H1 (cell line): ENCODE measurements around the gene NDC80. TPM values are rescaled to one million over a fixed set of nuclear protein-coding genes. Genes with fewer than 3 reads are reported as not detected.

ENCODE experiments used
- CTCF ChIA-PET: fragments of 300-600 bp; sonication (Branson Sonifier 250); formaldehyde crosslinking; loops from one replicate; lab custom pipeline; 2021; ENCODE audit not compliant: partially characterized antibody; lab: Charles Lee
- POLR2A ChIA-PET: fragments of 300-600 bp; sonication (Branson Sonifier 250); formaldehyde crosslinking; loops from one replicate; lab custom pipeline; 2021; ENCODE audit warnings: inconsistent platforms; ENCODE audit not compliant: partially characterized antibody; lab: Charles Lee
- DNase-seq, 2 experiments: peaks; one replicate each; pipeline versions ENCODE4 v3.0.0 to v3.0.0-alpha.2; 2010 to 2022; ENCODE audit warnings: low spot score in 2 of 2, low read depth in 1 of 2, mixed read lengths in 1 of 2
- FAIRE-seq: peaks from 2 replicates; lab custom pipeline; 2011; peaks lifted over from hg19 to GRCh38; lab: Jason Lieb, UNC
- H2AFZ ChIP-seq: 2 replicates; pipeline ENCODE4 v1.8.1; 2012; ENCODE audit warnings: low read length, inconsistent platforms
- H2AK5ac ChIP-seq: 2 replicates; pipeline ENCODE4 v1.6.1; 2013; ENCODE audit warnings: low read depth, low read length
- H2BK120ac ChIP-seq: replicated peaks from 2 replicates; pipeline ENCODE3; 2013; ENCODE audit warnings: low read depth, low read length, inconsistent platforms
- H2BK12ac ChIP-seq: 2 replicates; pipeline ENCODE4 v1.6.1; 2013; ENCODE audit warnings: low read depth, low read length
- H2BK15ac ChIP-seq: 2 replicates; pipeline ENCODE4 v1.6.1; 2013; ENCODE audit warnings: low read length
- H2BK20ac ChIP-seq: 2 replicates; pipeline ENCODE4 v1.6.1; 2013; ENCODE audit warnings: low read length
- H2BK5ac ChIP-seq: 2 replicates; pipeline ENCODE4 v1.6.1; 2013; ENCODE audit warnings: low read depth, low read length
- H3K14ac ChIP-seq: 2 replicates; pipeline ENCODE4 v1.6.1; 2013; ENCODE audit warnings: inconsistent platforms; ENCODE audit not compliant: insufficient read length
- H3K18ac ChIP-seq: 2 replicates; pipeline ENCODE4 v1.6.1; 2013; ENCODE audit warnings: low read length; ENCODE audit errors: extremely low read depth
- H3K23ac ChIP-seq: 2 replicates; pipeline ENCODE4 v1.6.1; 2013; ENCODE audit warnings: inconsistent platforms; ENCODE audit not compliant: insufficient read length
- H3K23me2 ChIP-seq: 2 replicates; pipeline ENCODE4 v1.6.1; 2013; ENCODE audit warnings: low read depth, low read length
- H3K27ac ChIP-seq: 2 replicates; pipeline ENCODE4 v1.6.1; 2011; ENCODE audit warnings: low read depth, low read length, inconsistent platforms
- H3K27me3 ChIP-seq, 4 experiments: replicated peaks in 1 of 4; 1 replicate in 1 of 4; 2 replicates in 3 of 4; pipeline versions ENCODE4 v1.6.1 to v1.8.1; 2011 to 2013; ENCODE audit warnings: low read length in 3 of 4, mild to moderate bottlenecking in 3 of 4, inconsistent platforms in 2 of 4, mixed read lengths in 2 of 4, moderate library complexity in 1 of 4; ENCODE audit not compliant: control insufficient read depth in 3 of 4, insufficient read depth in 3 of 4; ENCODE audit errors: extremely low read depth in 1 of 4
- H3K36me3 ChIP-seq, 4 experiments: 2 replicates each; pipeline versions ENCODE4 v1.6.1 to v1.8.1; 2011 to 2013; ENCODE audit warnings: mild to moderate bottlenecking in 4 of 4, low read length in 3 of 4, moderate library complexity in 2 of 4, control low read depth in 1 of 4, inconsistent platforms in 1 of 4; ENCODE audit not compliant: insufficient read depth in 4 of 4, control insufficient read depth in 2 of 4
- H3K4ac ChIP-seq: replicated peaks from 2 replicates; pipeline ENCODE3; 2013; ENCODE audit warnings: low read length, low read depth, mixed read lengths, inconsistent platforms; ENCODE audit not compliant: insufficient read length
- H3K4me1 ChIP-seq, 4 experiments: replicated peaks in 1 of 4; 1 replicate in 1 of 4; 2 replicates in 3 of 4; pipeline versions ENCODE4 v1.6.1 to v1.8.1; 2011 to 2013; ENCODE audit warnings: low read length in 3 of 4, inconsistent platforms in 2 of 4, mixed read lengths in 1 of 4; ENCODE audit not compliant: insufficient read depth in 4 of 4, control insufficient read depth in 3 of 4
- H3K4me2 ChIP-seq, 2 experiments: 2 replicates each; pipeline versions ENCODE4 v1.6.1 to v1.8.1; 2011 to 2013; ENCODE audit warnings: low read depth in 2 of 2, low read length in 2 of 2, control low read depth in 1 of 2, inconsistent platforms in 1 of 2, mild to moderate bottlenecking in 1 of 2; ENCODE audit not compliant: insufficient read depth in 1 of 2
- H3K4me3 ChIP-seq, 4 experiments: fragments of 200-600, 300-600 bp in 1 of 4; sonication (generic), shearing (Covaris generic), sonication (Bioruptor Twin) in 1 of 4; 2 replicates each; pipeline versions ENCODE4 v1.5.1 to v1.8.1; 2011 to 2016; ENCODE audit warnings: low read length in 4 of 4, low read depth in 3 of 4, control low read depth in 2 of 4, inconsistent platforms in 2 of 4, mild to moderate bottlenecking in 2 of 4, mixed read lengths in 1 of 4, moderate library complexity in 1 of 4; ENCODE audit not compliant: insufficient read depth in 2 of 4; ENCODE audit errors: extremely low read depth in 1 of 4
- H3K56ac ChIP-seq: replicated peaks from 2 replicates; pipeline ENCODE3; 2013; ENCODE audit warnings: low read depth, mild to moderate bottlenecking, mixed read lengths, low read length, inconsistent platforms; ENCODE audit not compliant: insufficient read length
- H3K79me1 ChIP-seq: 2 replicates; pipeline ENCODE4 v1.6.1; 2013; ENCODE audit warnings: low read depth, low read length, control low read depth
- H3K79me2 ChIP-seq, 2 experiments: 2 replicates each; pipeline versions ENCODE4 v1.6.1 to v1.8.1; 2012 to 2013; ENCODE audit warnings: low read length in 2 of 2, mild to moderate bottlenecking in 2 of 2, inconsistent platforms in 1 of 2; ENCODE audit not compliant: insufficient read depth in 2 of 2, control insufficient read depth in 1 of 2
- H3K9ac ChIP-seq, 4 experiments: replicated peaks in 1 of 4; 1 replicate in 1 of 4; 2 replicates in 3 of 4; pipeline versions ENCODE4 v1.6.1 to v1.8.1; 2011 to 2013; ENCODE audit warnings: low read depth in 3 of 4, low read length in 3 of 4, control low read depth in 2 of 4, mild to moderate bottlenecking in 2 of 4, moderate library complexity in 2 of 4, inconsistent platforms in 1 of 4; ENCODE audit errors: extremely low read depth in 1 of 4
- H3K9me3 ChIP-seq, 2 experiments: 2 replicates each; pipeline versions ENCODE4 v1.6.1 to v1.8.1; 2012 to 2013; ENCODE audit warnings: mild to moderate bottlenecking in 2 of 2, moderate library complexity in 2 of 2, control low read depth in 1 of 2, inconsistent platforms in 1 of 2, low read depth in 1 of 2, low read length in 1 of 2, mixed read lengths in 1 of 2; ENCODE audit not compliant: insufficient read depth in 2 of 2
- H4K20me1 ChIP-seq, 2 experiments: replicated peaks in 1 of 2; 2 replicates each; pipeline versions ENCODE3 to v1.8.1; 2011 to 2013; ENCODE audit warnings: inconsistent platforms in 2 of 2, low read length in 2 of 2, mild to moderate bottlenecking in 1 of 2; ENCODE audit not compliant: insufficient read depth in 2 of 2, control insufficient read depth in 1 of 2
- H4K5ac ChIP-seq: 2 replicates; pipeline ENCODE4 v1.6.1; 2013; ENCODE audit warnings: low read length, low read depth, mixed read lengths, inconsistent platforms; ENCODE audit not compliant: insufficient read length
- H4K8ac ChIP-seq: 2 replicates; pipeline ENCODE4 v1.8.0; 2013; ENCODE audit warnings: mild to moderate bottlenecking, moderate library complexity, low read length, inconsistent platforms; ENCODE audit not compliant: insufficient read depth; ENCODE audit errors: extremely low read depth
- H4K91ac ChIP-seq: replicated peaks from 2 replicates; pipeline ENCODE3; 2013; ENCODE audit warnings: low read length, mixed read lengths, inconsistent platforms; ENCODE audit not compliant: insufficient read length
- RXRA ChIP-seq: IDR thresholded peaks from 2 replicates; pipeline ENCODE4 v1.6.1; 2011; ENCODE audit warnings: low read depth, mild to moderate bottlenecking, low read length, moderate library complexity; ENCODE audit not compliant: insufficient read depth
- SIX5 ChIP-seq: IDR thresholded peaks from 2 replicates; pipeline ENCODE4 v1.6.1; 2011; ENCODE audit warnings: mild to moderate bottlenecking, low read depth, low read length
- TEAD4 ChIP-seq: IDR thresholded peaks from 2 replicates; pipeline ENCODE4 v1.6.1; 2012; ENCODE audit warnings: low read depth, low read length, inconsistent platforms, mixed read lengths
- YY1 ChIP-seq: IDR thresholded peaks from 2 replicates; pipeline ENCODE4 v1.6.1; 2011; ENCODE audit warnings: low read depth, mild to moderate bottlenecking, low read length
- WGBS, 2 experiments: shearing (Covaris generic) in 1 of 2; methylation state at CpG; one replicate each; pipeline versions ENCODE4 v1.1.6 to v1.1.7; 2013 to 2015; ENCODE audit warnings: low lambda C conversion rate in 2 of 2, mixed read lengths in 2 of 2, inconsistent platforms in 1 of 2, low coverage in 1 of 2, missing lambda C conversion rate in 1 of 2; ENCODE audit not compliant: insufficient replicate concordance in 2 of 2, insufficient coverage in 1 of 2, insufficient read length in 1 of 2; ENCODE audit errors: extremely low coverage in 1 of 2, missing lambda C conversion rate in 1 of 2; 5-methylcytosine and 5-hydroxymethylcytosine counted together
- polyA plus RNA-seq, 7 experiments: library from polyadenylated mRNA; depleted of rRNA in 3 of 7; stranded (reverse) in 5 of 7; unstranded in 2 of 7; fragments of >200 nt in 5 of 7; fragments of 200-250 nt in 2 of 7; gene quantifications; 1 replicate in 5 of 7; 2 replicates in 1 of 7; 4 replicates in 1 of 7; pipeline versions ENCODE4 v1.2.1 to v1.2.3, GENCODE V29; 2011 to 2013; ENCODE audit warnings: missing spikeins in 2 of 7, mixed read lengths in 2 of 7
- total RNA-seq: library from RNA; stranded (reverse); fragmentation: NEBNext Ultra II Directional; extraction: Animal tissue kit (Norgen Biotek cat#: 25700); gene quantifications from 2 replicates; pipeline ENCODE4 v1.2.1, GENCODE V29; 2021

NDC80 gene
- total and polyA plus RNA-seq, 2 of the 8 experiments (the other 6 are each of a cell fraction or from before 2014, with no cell fraction given): 11.0 to 45.0 TPM

- H3K9ac ChIP-seq: no peak overlapping the region
- H3K4me2 ChIP-seq: no peak overlapping the region
- no peaks in the 10 kb centered on the region for H4K20me1 ChIP-seq
- H3K79me2 ChIP-seq: no peaks in the 10 kb centered on the region
- H2AK5ac ChIP-seq: no peak overlapping the region
- H4K8ac ChIP-seq: no peak overlapping the region
- H3K27me3 ChIP-seq: no peaks in the 10 kb centered on the region
- no peaks in the 10 kb centered on the region for H3K4me1 ChIP-seq
- peaks cover 0 to 3% (median 0%) of the 10 kb centered on the region in 4 experiments; a peak in 2 of 8 replicates for H3K36me3 ChIP-seq
- ChIA-PET CTCF (interaction anchor here (0.6 to 1.3 kb wide), 4 partner anchors 10 to 388 kb away, joined by 3 read pairs; no protein-coding TSS in a partner anchor), POLR2A (no interaction called here)
- FAIRE-seq (no peak), DNase-seq (no peak)
- no peaks in the 10 kb centered on the region for H3K9me3 ChIP-seq
- no peak overlapping the region for H3K27ac ChIP-seq
- no peaks in the 10 kb centered on the region for H3K79me1 ChIP-seq
- H3K23ac ChIP-seq: no peak overlapping the region
- no peak overlapping the region for H3K4me3 ChIP-seq
- H3K18ac ChIP-seq: no peak overlapping the region
- no peak overlapping the region for H2BK5ac ChIP-seq
- no peak overlapping the region for H2BK120ac ChIP-seq
- H3K4ac ChIP-seq: no peak overlapping the region
- no peak overlapping the region for H2BK15ac ChIP-seq
- no peak overlapping the region for H2BK20ac ChIP-seq
- TF ChIP-seq SIX5 (no peak), RXRA (no peak), YY1 (no peak), TEAD4 (no peak)
- H2AFZ ChIP-seq: no peak overlapping the region
- no peaks in the 10 kb centered on the region for H3K23me2 ChIP-seq
- WGBS, 2 experiments: 94% methylated on average over 1 of the region's 1 CpG; no CpG with 5 or more reads in 1 of the 2 experiments
- no peak overlapping the region for H3K14ac ChIP-seq
- no peak overlapping the region for H4K91ac ChIP-seq
- H4K5ac ChIP-seq: no peak overlapping the region
- no peak overlapping the region for H2BK12ac ChIP-seq
- H3K56ac ChIP-seq: no peak overlapping the region
Measured at GRCh38 chr18:2557536-2557935, 13.8 kb upstream of the NDC80 start.
